SK-N-SH (cell line): ENCODE results near the gene RGS17.

Experiments
- CTCF ChIP-seq: fragments of 200-600 bp; sonication (generic); IDR thresholded peaks from 2 replicates; pipeline ENCODE4 v1.6.1; 2017; ENCODE audit warnings: antibody characterized with exemption, mild to moderate bottlenecking, moderate library complexity
- MEF2A ChIP-seq: IDR thresholded peaks from 2 replicates; pipeline ENCODE4 v1.4.0; 2012; ENCODE audit warnings: low read depth, borderline replicate concordance

GRCh38 chr6:153003366-153003690 is 127.8 kb downstream of the RGS17 start:
- TF ChIP-seq CTCF (no peak), MEF2A (no peak)
